Psoas muscle (tissue), 8 donors: ENCODE data around the gene LIMD2. TPM values are rescaled to one million over a fixed set of nuclear protein-coding genes. Genes with fewer than 3 reads are reported as not detected.
"Not testable (repeated sequence)": the region's sequence is repeated elsewhere in the genome, so short reads cannot be mapped to it uniquely, and the experiment has no call there.

ENCODE experiments used
- ATAC-seq, 4 donors: fragments of 200-7000 bp; cut with Tn5 transposase; one replicate each; pipeline ENCODE4 v1.9.1; 2020; ENCODE audit warnings: moderate library complexity in 3 of 4, mild to moderate bottlenecking in 2 of 4
- DNase-seq, 2 donors: peaks; one replicate each; pipeline ENCODE4 v3.0.0-alpha.2; 2020
- H3K27ac ChIP-seq: fragments of 200-600 bp; one replicate; pipeline ENCODE4 v1.8.0; 2022
- H3K27me3 ChIP-seq, 3 donors: fragments of 200-600 bp in 1 of 3; one replicate each; pipeline versions ENCODE4 v1.6.1 to v1.8.0; 2013 to 2022; ENCODE audit warnings: low read length in 2 of 3, mild to moderate bottlenecking in 2 of 3, moderate library complexity in 1 of 3; ENCODE audit not compliant: insufficient read depth in 3 of 3
- H3K36me3 ChIP-seq, 2 donors: fragments of 200-600 bp in 1 of 2; one replicate each; pipeline versions ENCODE4 v1.6.1 to v1.8.0; 2013 to 2022; ENCODE audit warnings: low read depth in 1 of 2, mild to moderate bottlenecking in 1 of 2, moderate library complexity in 1 of 2; ENCODE audit not compliant: insufficient read depth in 1 of 2
- H3K4me1 ChIP-seq: fragments of 200-600 bp; one replicate; pipeline ENCODE4 v1.8.0; 2022
- H3K4me3 ChIP-seq: fragments of 200-600 bp; one replicate; pipeline ENCODE4 v1.8.0; 2022; ENCODE audit warnings: mild to moderate bottlenecking
- H3K9me3 ChIP-seq: fragments of 200-600 bp; one replicate; pipeline ENCODE4 v1.8.0; 2022
- CTCF ChIP-seq: fragments of 200-600 bp; IDR thresholded peaks from one replicate; pipeline ENCODE4 v1.8.0; 2022; ENCODE audit warnings: antibody characterized with exemption
- WGBS, 3 donors: extraction: QIAGEN DNeasy Blood & Tissue Kit; methylation state at CpG; one replicate each; pipeline versions ENCODE4 v1.1.6 to v1.1.7; 2013; 5-methylcytosine and 5-hydroxymethylcytosine counted together
- intact Hi-C, 2 donors: fragments of 100-400 bp; cut with DNase I; formaldehyde crosslinking; loops; one replicate each; pipeline versions ENCODE4 v1.11.0 to v1.14.2; 2022
- polyA plus RNA-seq, 3 donors: library from polyadenylated mRNA; stranded (reverse); fragments of 200-250 nt; gene quantifications; one replicate each; pipeline ENCODE4 v1.2.3, GENCODE V29; 2013
- total RNA-seq, 4 donors: library from RNA; stranded (reverse); fragmentation: NEBNext Ultra II Directional in 2 of 4; extraction: Animal tissue kit (Norgen Biotek cat#: 25700) in 2 of 4; gene quantifications; one replicate each; pipeline versions ENCODE4 v1.2.1 to v1.2.4, GENCODE V29; 2021 to 2023
- donor health status: healthy with polysubstance abuse.
- donor health status: DM: no; HTN: no; CAD: no; lungs with moderate emphysema.
- donor health status: Bipolar disorder and iron deficiency.
- donor health status: healthy.
- donor health status: DM: yes; HTN: yes; CAD: no.
- donor health status: DM: no; HTN: no; CAD: no.
- donor health status: DM: no; HTN: no; CAD: no.
- donor health status: DM: yes; HTN: yes; CAD: no.

Gene LIMD2
- total and polyA plus RNA-seq, 7 donors: 0.95 to 4.4 (median 2.7) TPM

- 94 to 96% (median 96%) methylated on average over 8 of the region's 8 CpGs for WGBS, 3 donors
- H3K9me3 ChIP-seq: no peaks in the 10 kb centered on the region
- intact Hi-C loops: no loop called here
- no peak for TF ChIP-seq CTCF
- peaks cover 0 to 5% of the 10 kb centered on the region in 2 donors for H3K36me3 ChIP-seq
- H3K4me3 ChIP-seq: no peak overlapping the region
- DNase-seq (no peak), ATAC-seq (no peak)
- no peaks in the 10 kb centered on the region for H3K27me3 ChIP-seq
- H3K27ac ChIP-seq: no peak overlapping the region
- H3K4me1 ChIP-seq: peaks cover 6% of the 10 kb centered on the region
Observed at GRCh38 chr17:63735691-63736090, 35.8 kb upstream of the LIMD2 start.

GRCh38 chr17:63722403-63722802 lies 22.5 kb upstream of the LIMD2 start:
- WGBS, 3 donors: 65 to 81% (median 79%) methylated on average over 2 of the region's 2 CpGs
- TF ChIP-seq CTCF: no peak
- DNase-seq (no peak), ATAC-seq (no peak)
- Histone ChIP-seq H3K4me3 (no peak overlapping the region), H3K27ac (no peak overlapping the region), H3K4me1 (no peaks in the 10 kb centered on the region), H3K9me3 (no peaks in the 10 kb centered on the region), H3K36me3 (peaks cover 0 to 65% of the 10 kb centered on the region in 2 donors), H3K27me3 (no peaks in the 10 kb centered on the region)
- intact Hi-C loops: no loop called here

- H3K36me3 ChIP-seq: peaks cover 0 to 43% of the 10 kb centered on the region in 2 donors
- H3K4me3 ChIP-seq, H3K4me1 ChIP-seq, DNase-seq, H3K9me3 ChIP-seq, ATAC-seq, H3K27ac ChIP-seq, intact Hi-C loops, H3K27me3 ChIP-seq: not testable (repeated sequence)
- WGBS, 3 donors: 96 to 100% (median 97%) methylated on average over 5 of the region's 5 CpGs
Observed at GRCh38 chr17:63720194-63720593, 20.3 kb upstream of the LIMD2 start.

DNA sequence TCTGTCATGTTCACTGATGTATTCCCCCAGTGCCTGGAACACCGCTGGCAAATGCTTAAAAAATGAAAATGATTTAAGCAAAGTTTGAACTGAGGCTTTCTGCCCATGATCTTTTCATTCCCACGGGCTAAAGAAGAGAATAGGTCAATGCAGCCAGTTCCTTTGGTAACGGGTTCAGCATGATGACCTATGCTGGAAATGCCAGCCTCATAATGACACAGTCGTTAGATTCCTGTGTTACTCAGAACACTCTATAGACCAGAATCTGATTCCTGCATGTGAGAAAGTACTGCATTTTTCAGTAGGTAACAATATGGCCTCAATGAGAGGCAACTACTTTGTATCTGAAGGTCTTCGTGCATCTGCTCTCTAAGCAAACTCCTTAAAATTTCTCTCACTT lies 19.1 kb upstream of the LIMD2 start:
- intact Hi-C loops: no loop called here
- 79 to 83% (median 81%) methylated on average over 5 of the region's 5 CpGs for WGBS, 3 donors
- ATAC-seq (no peak), DNase-seq (no peak)
- Histone ChIP-seq H3K27ac (no peak overlapping the region), H3K4me1 (no peaks in the 10 kb centered on the region), H3K27me3 (no peaks in the 10 kb centered on the region), H3K4me3 (no peak overlapping the region), H3K9me3 (no peaks in the 10 kb centered on the region), H3K36me3 (peaks cover 0 to 34% of the 10 kb centered on the region in 2 donors)
- TF ChIP-seq CTCF: no peak

GRCh38 chr17:63716426-63716825 lies 16.5 kb upstream of the LIMD2 start:
- no peak for DNase-seq
- Histone ChIP-seq H3K9me3 (no peaks in the 10 kb centered on the region), H3K27me3 (no peaks in the 10 kb centered on the region), H3K27ac (no peak overlapping the region), H3K36me3 (peaks cover 0 to 36% of the 10 kb centered on the region in 2 donors), H3K4me1 (no peaks in the 10 kb centered on the region), H3K4me3 (no peak overlapping the region)
- 82 to 88% (median 82%) methylated on average over 3 of the region's 3 CpGs for WGBS, 3 donors
- intact Hi-C loops: no loop called here
- ATAC-seq: no peak
- no peak for TF ChIP-seq CTCF
